Endodermal cell (in vitro differentiated cells): ENCODE results near the gene LVRN. TPM values are rescaled to one million over a fixed set of nuclear protein-coding genes. Genes with fewer than 3 reads are reported as not detected.
A peak's percentile ranks its signal among the peaks of the same experiment; 100 is the strongest.

Experiments
- DNase-seq: peaks from one replicate; pipeline ENCODE4 v3.0.0-alpha.2; 2017
- H3K27ac ChIP-seq: 2 replicates; pipeline ENCODE4 v1.5.1; 2013; ENCODE audit warnings: mild to moderate bottlenecking, low read depth, low read length, moderate library complexity
- H3K27me3 ChIP-seq: 2 replicates; pipeline ENCODE4 v1.6.1; 2013; ENCODE audit warnings: mild to moderate bottlenecking, low read length, moderate library complexity; ENCODE audit not compliant: insufficient read depth, control insufficient read depth, poor library complexity, severe bottlenecking
- H3K36me3 ChIP-seq: 2 replicates; pipeline ENCODE4 v1.7.0; 2013; ENCODE audit warnings: mild to moderate bottlenecking, low read length, moderate library complexity; ENCODE audit not compliant: control insufficient read depth, insufficient read depth
- H3K4me1 ChIP-seq: one replicate; pipeline ENCODE4 v1.7.0; 2013; ENCODE audit warnings: low read length; ENCODE audit not compliant: control insufficient read depth, insufficient read depth
- H3K4me3 ChIP-seq: 2 replicates; pipeline ENCODE4 v1.5.1; 2013; ENCODE audit warnings: mild to moderate bottlenecking, low read length, moderate library complexity
- H3K9ac ChIP-seq: 2 replicates; pipeline ENCODE4 v1.6.1; 2013; ENCODE audit warnings: mild to moderate bottlenecking, low read length, moderate library complexity; ENCODE audit not compliant: poor library complexity, severe bottlenecking; ENCODE audit errors: extremely low read depth
- H3K9me3 ChIP-seq: 2 replicates; pipeline ENCODE4 v1.6.1; 2013; ENCODE audit warnings: mild to moderate bottlenecking, low read length, moderate library complexity; ENCODE audit not compliant: control insufficient read depth
- H3K27ac Mint-ChIP-seq: 2 replicates; pipeline ENCODE4 v1.8.0; 2020; ENCODE audit warnings: mixed read lengths
- H3K27me3 Mint-ChIP-seq: 2 replicates; pipeline ENCODE4 v1.8.0; 2021; ENCODE audit warnings: mild to moderate bottlenecking, mixed read lengths; ENCODE audit not compliant: insufficient read depth
- H3K36me3 Mint-ChIP-seq: 2 replicates; pipeline ENCODE4 v1.8.0; 2020; ENCODE audit warnings: low read depth, mixed read lengths
- H3K4me1 Mint-ChIP-seq: 2 replicates; pipeline ENCODE4 v1.8.0; 2020; ENCODE audit warnings: mixed read lengths
- H3K4me3 Mint-ChIP-seq: 2 replicates; pipeline ENCODE4 v1.8.0; 2020; ENCODE audit warnings: mild to moderate bottlenecking, moderate library complexity, mixed read lengths
- H3K9me3 Mint-ChIP-seq: 2 replicates; pipeline ENCODE4 v1.8.0; 2020; ENCODE audit warnings: mild to moderate bottlenecking, mixed read lengths
- CTCF ChIP-seq: fragments of 200-600 bp; sonication (generic); conservative IDR thresholded peaks from 2 replicates; pipeline ENCODE4 v1.5.0; 2021; ENCODE audit warnings: antibody characterized with exemption, mild to moderate bottlenecking
- WGBS, 2 experiments: methylation state at CpG; one replicate each; pipeline versions ENCODE4 v1.1.5 to v1.1.7; 2013; ENCODE audit warnings: missing lambda C conversion rate in 2 of 2, mixed read lengths in 1 of 2; ENCODE audit not compliant: insufficient coverage in 1 of 2, insufficient read length in 1 of 2; 5-methylcytosine and 5-hydroxymethylcytosine counted together
- total RNA-seq, 2 donors: library from RNA; stranded (reverse); fragmentation: NEBNext Ultra II Directional in 1 of 2; extraction: Animal tissue kit (Norgen Biotek cat#: 25700) in 1 of 2; gene quantifications; 2 replicates in 1 of 2; 3 replicates in 1 of 2; pipeline ENCODE4 v1.2.1, GENCODE V29; 2021

The LVRN gene
- total RNA-seq, 2 donors from 2014 or later: 0.26 to 0.38 TPM

GRCh38 chr5:115968770-115969169, 6.5 kb downstream of the LVRN start:
- H3K9me3 ChIP-seq: no peaks in the 10 kb centered on the region
- no peak overlapping the region for H3K9ac ChIP-seq
- no peak for TF ChIP-seq CTCF
- DNase-seq: peak; percentile 52
- no peak overlapping the region for H3K4me3 ChIP-seq
- Mint-ChIP-seq H3K4me3 (no peak overlapping the region), H3K9me3 (no peaks in the 10 kb centered on the region), H3K27ac (no peak overlapping the region), H3K36me3 (no peaks in the 10 kb centered on the region), H3K27me3 (peaks cover 28% of the 10 kb centered on the region), H3K4me1 (no peaks in the 10 kb centered on the region)
- no peak overlapping the region for H3K27ac ChIP-seq
- peaks cover 33% of the 10 kb centered on the region for H3K27me3 ChIP-seq
- 91% methylated on average over 2 of the region's 2 CpGs; no CpG with 5 or more reads in 1 of the 2 experiments for WGBS, 2 experiments
- no peaks in the 10 kb centered on the region for H3K4me1 ChIP-seq
- no peaks in the 10 kb centered on the region for H3K36me3 ChIP-seq

GRCh38 chr5:115977096-115977495, 14.8 kb downstream of the LVRN start:
- no peaks in the 10 kb centered on the region for H3K27me3 ChIP-seq
- H3K4me3 ChIP-seq: no peak overlapping the region
- no peak overlapping the region for H3K4me3 Mint-ChIP-seq
- no peak overlapping the region for H3K27ac ChIP-seq
- no peaks in the 10 kb centered on the region for H3K9me3 Mint-ChIP-seq
- WGBS, 2 experiments: 90 to 94% methylated on average over 3 to 4 of the region's 4 CpGs
- H3K27me3 Mint-ChIP-seq: no peaks in the 10 kb centered on the region
- H3K27ac Mint-ChIP-seq: no peak overlapping the region
- H3K9ac ChIP-seq: no peak overlapping the region
- H3K4me1 Mint-ChIP-seq: no peaks in the 10 kb centered on the region
- no peaks in the 10 kb centered on the region for H3K4me1 ChIP-seq
- H3K36me3 ChIP-seq: no peaks in the 10 kb centered on the region
- no peaks in the 10 kb centered on the region for H3K36me3 Mint-ChIP-seq
- DNase-seq: no peak
- H3K9me3 ChIP-seq: no peaks in the 10 kb centered on the region
- no peak for TF ChIP-seq CTCF

- no peaks in the 10 kb centered on the region for H3K36me3 Mint-ChIP-seq
- Histone ChIP-seq H3K9me3 (no peaks in the 10 kb centered on the region), H3K36me3 (no peaks in the 10 kb centered on the region), H3K27ac (no peak overlapping the region), H3K27me3 (no peaks in the 10 kb centered on the region), H3K9ac (no peak overlapping the region), H3K4me1 (no peaks in the 10 kb centered on the region), H3K4me3 (no peak overlapping the region)
- 64 to 86% methylated on average over 2 of the region's 2 CpGs for WGBS, 2 experiments
- no peak overlapping the region for H3K4me3 Mint-ChIP-seq
- DNase-seq: no peak
- no peaks in the 10 kb centered on the region for H3K9me3 Mint-ChIP-seq
- no peaks in the 10 kb centered on the region for H3K4me1 Mint-ChIP-seq
- H3K27ac Mint-ChIP-seq: no peak overlapping the region
- no peaks in the 10 kb centered on the region for H3K27me3 Mint-ChIP-seq
- TF ChIP-seq CTCF: no peak
Observed at GRCh38 chr5:115977988-115978387, 15.7 kb downstream of the LVRN start.
